Type B pancreatic cell (in vitro differentiated cells): ENCODE data around the gene CDHR2. TPM values are rescaled to one million over a fixed set of nuclear protein-coding genes. Genes with fewer than 3 reads are reported as not detected.
"Not testable (repeated sequence)": the region's sequence is repeated elsewhere in the genome, so short reads cannot be mapped to it uniquely, and the experiment has no call there.

ENCODE experiments used
- DNase-seq: peaks from one replicate; pipeline ENCODE4 v3.0.0; 2021; ENCODE audit warnings: mixed read lengths; ENCODE audit not compliant: unreplicated experiment; ENCODE audit errors: extremely low spot score
- H3K27ac Mint-ChIP-seq: 2 replicates; pipeline ENCODE4 v1.8.0; 2021; ENCODE audit warnings: mild to moderate bottlenecking, mixed read lengths
- H3K27me3 Mint-ChIP-seq: 2 replicates; pipeline ENCODE4 v1.8.0; 2021; ENCODE audit warnings: mixed read lengths
- H3K36me3 Mint-ChIP-seq: 2 replicates; pipeline ENCODE4 v1.8.0; 2021; ENCODE audit warnings: mixed read lengths
- H3K4me1 Mint-ChIP-seq: one replicate; pipeline ENCODE4 v1.8.0; 2021; ENCODE audit warnings: mixed read lengths; ENCODE audit not compliant: unreplicated experiment
- H3K4me3 Mint-ChIP-seq: 2 replicates; pipeline ENCODE4 v1.8.0; 2021; ENCODE audit warnings: mild to moderate bottlenecking, mixed read lengths
- H3K9me3 Mint-ChIP-seq: 2 replicates; pipeline ENCODE4 v1.8.0; 2021; ENCODE audit warnings: mixed read lengths
- CTCF ChIP-seq: fragments of 200-600 bp; sonication (generic); conservative IDR thresholded peaks from 2 replicates; pipeline ENCODE4 v1.5.0; 2021; ENCODE audit warnings: antibody characterized with exemption, mild to moderate bottlenecking
- total RNA-seq: library from RNA; stranded (reverse); gene quantifications from 2 replicates; pipeline ENCODE4 v1.2.1, GENCODE V29; 2021; ENCODE audit warnings: low replicate concordance

The CDHR2 gene
- total RNA-seq, 1 donor from 2014 or later: 4.1 TPM

GRCh38 chr5:176589039-176589769, 40.1 kb downstream of the CDHR2 start:
- H3K4me1 Mint-ChIP-seq: no peaks in the 10 kb centered on the region
- no peak for DNase-seq
- no peak overlapping the region for H3K4me3 Mint-ChIP-seq
- peaks cover 4% of the 10 kb centered on the region for H3K36me3 Mint-ChIP-seq
- no peak for TF ChIP-seq CTCF
- H3K27me3 Mint-ChIP-seq: peaks cover 3% of the 10 kb centered on the region
- H3K9me3 Mint-ChIP-seq: no peaks in the 10 kb centered on the region
- no peak overlapping the region for H3K27ac Mint-ChIP-seq

- no peak for DNase-seq
- H3K27ac Mint-ChIP-seq: no peak overlapping the region
- no peak for TF ChIP-seq CTCF
- H3K36me3 Mint-ChIP-seq: peaks cover 4% of the 10 kb centered on the region
- H3K4me3 Mint-ChIP-seq: no peak overlapping the region
- no peaks in the 10 kb centered on the region for H3K9me3 Mint-ChIP-seq
- no peaks in the 10 kb centered on the region for H3K4me1 Mint-ChIP-seq
- H3K27me3 Mint-ChIP-seq: peaks cover 3% of the 10 kb centered on the region
Measured at GRCh38 chr5:176590035-176590717, 41.0 kb downstream of the CDHR2 start.

- not testable (repeated sequence) for H3K9me3 Mint-ChIP-seq
Measured at GRCh38 chr5:176591667-176592066, 42.5 kb downstream of the CDHR2 start.

GRCh38 chr5:176592573-176592972, 43.4 kb downstream of the CDHR2 start:
- no peak overlapping the region for H3K27ac Mint-ChIP-seq
- peaks cover 3% of the 10 kb centered on the region for H3K27me3 Mint-ChIP-seq
- H3K9me3 Mint-ChIP-seq: no peaks in the 10 kb centered on the region

More at GRCh38 chr5:176591667-176592066, 42.5 kb downstream of the CDHR2 start:
- H3K36me3 Mint-ChIP-seq, H3K4me1 Mint-ChIP-seq, H3K4me3 Mint-ChIP-seq, H3K27ac Mint-ChIP-seq, H3K27me3 Mint-ChIP-seq, DNase-seq: not testable (repeated sequence)

GRCh38 chr5:176593273-176593869, 44.2 kb downstream of the CDHR2 start:
- DNase-seq: no peak
- no peaks in the 10 kb centered on the region for H3K9me3 Mint-ChIP-seq
- H3K36me3 Mint-ChIP-seq: no peaks in the 10 kb centered on the region
- H3K27me3 Mint-ChIP-seq: peaks cover 3% of the 10 kb centered on the region
- no peaks in the 10 kb centered on the region for H3K4me1 Mint-ChIP-seq
- no peak for TF ChIP-seq CTCF
- H3K4me3 Mint-ChIP-seq: no peak overlapping the region
- H3K27ac Mint-ChIP-seq: no peak overlapping the region

More at GRCh38 chr5:176592573-176592972, 43.4 kb downstream of the CDHR2 start:
- no peak for TF ChIP-seq CTCF
- Mint-ChIP-seq H3K4me1 (no peaks in the 10 kb centered on the region), H3K36me3 (no peaks in the 10 kb centered on the region), H3K4me3 (no peak overlapping the region)
- no peak for DNase-seq

GRCh38 chr5:176594554-176594953, 45.4 kb downstream of the CDHR2 start:
- no peak for DNase-seq
- Mint-ChIP-seq H3K4me1 (no peaks in the 10 kb centered on the region), H3K9me3 (no peaks in the 10 kb centered on the region), H3K27me3 (peaks cover 7% of the 10 kb centered on the region), H3K36me3 (no peaks in the 10 kb centered on the region), H3K4me3 (no peak overlapping the region), H3K27ac (no peak overlapping the region)
- no peak for TF ChIP-seq CTCF
